ENCODE results near the gene TAF9.

Gene TAF9

GRCh38 chr5:69367697-69368279, 1.5 kb downstream of the TAF9 start:
- no peak for DNase-seq (ENCODE audit: low spot score)
- in situ Hi-C loops (cut with MboI; ENCODE audit: low sequenced_read_pairs, unreplicated experiment) = loop anchor here (25.0 kb wide), 1 partner anchor 280 kb away; the partner anchor contains the start of gene SLC30A5

GRCh38 chr5:69364850-69365249, 4.5 kb downstream of the TAF9 start:
- DNase-seq (ENCODE audit: low spot score) = no peak
- TF ChIP-seq, protein P1, sequence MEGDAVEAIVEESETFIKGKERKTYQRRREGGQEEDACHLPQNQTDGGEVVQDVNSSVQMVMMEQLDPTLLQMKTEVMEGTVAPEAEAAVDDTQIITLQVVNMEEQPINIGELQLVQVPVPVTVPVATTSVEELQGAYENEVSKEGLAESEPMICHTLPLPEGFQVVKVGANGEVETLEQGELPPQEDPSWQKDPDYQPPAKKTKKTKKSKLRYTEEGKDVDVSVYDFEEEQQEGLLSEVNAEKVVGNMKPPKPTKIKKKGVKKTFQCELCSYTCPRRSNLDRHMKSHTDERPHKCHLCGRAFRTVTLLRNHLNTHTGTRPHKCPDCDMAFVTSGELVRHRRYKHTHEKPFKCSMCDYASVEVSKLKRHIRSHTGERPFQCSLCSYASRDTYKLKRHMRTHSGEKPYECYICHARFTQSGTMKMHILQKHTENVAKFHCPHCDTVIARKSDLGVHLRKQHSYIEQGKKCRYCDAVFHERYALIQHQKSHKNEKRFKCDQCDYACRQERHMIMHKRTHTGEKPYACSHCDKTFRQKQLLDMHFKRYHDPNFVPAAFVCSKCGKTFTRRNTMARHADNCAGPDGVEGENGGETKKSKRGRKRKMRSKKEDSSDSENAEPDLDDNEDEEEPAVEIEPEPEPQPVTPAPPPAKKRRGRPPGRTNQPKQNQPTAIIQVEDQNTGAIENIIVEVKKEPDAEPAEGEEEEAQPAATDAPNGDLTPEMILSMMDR (IDR thresholded peaks at IDR 0.05; ENCODE audit: borderline replicate concordance, control extremely low read depth, extremely low read depth, insufficient read depth, missing control alignments) = no peak
- in situ Hi-C loops (cut with MboI; ENCODE audit: low sequenced_read_pairs, unreplicated experiment) = loop anchor here (25.0 kb wide), 1 partner anchor 278 kb away; the partner anchor contains the start of gene SLC30A5

More at GRCh38 chr5:69367697-69368279, 1.5 kb downstream of the TAF9 start:
- TF ChIP-seq, protein P1 (IDR thresholded peaks at IDR 0.05; ENCODE audit: borderline replicate concordance, control extremely low read depth, extremely low read depth, insufficient read depth, missing control alignments) = no peak

DNA sequence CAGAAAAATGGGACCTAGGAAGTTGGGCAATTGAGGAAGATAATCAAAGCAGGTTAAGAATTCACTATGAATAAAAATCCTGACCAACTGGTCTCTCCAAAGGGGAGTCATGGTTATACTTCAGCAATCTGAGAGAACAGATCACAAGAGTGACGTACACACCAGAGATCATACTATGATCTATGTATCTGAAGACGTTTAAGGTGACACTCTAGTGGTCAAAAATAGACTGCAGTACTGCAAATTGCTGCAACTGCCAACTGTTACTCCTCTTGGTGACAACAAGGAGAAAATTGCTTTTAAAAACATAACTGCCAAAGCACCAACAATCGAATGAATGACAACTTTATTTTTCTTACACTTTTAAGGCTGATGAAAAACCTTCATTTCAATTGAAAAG, 4.9 kb downstream of the TAF9 start:
- TF ChIP-seq, protein P1 (IDR thresholded peaks at IDR 0.05; ENCODE audit: borderline replicate concordance, control extremely low read depth, extremely low read depth, insufficient read depth, missing control alignments) = peak; percentile 17
- peak; percentile 31 for DNase-seq (ENCODE audit: low spot score)
- in situ Hi-C loops (cut with MboI; ENCODE audit: low sequenced_read_pairs, unreplicated experiment) = loop anchor here (25.0 kb wide), 1 partner anchor 277 kb away; the partner anchor contains the start of gene SLC30A5

- TF ChIP-seq, protein P1 (IDR thresholded peaks at IDR 0.05; ENCODE audit: borderline replicate concordance, control extremely low read depth, extremely low read depth, insufficient read depth, missing control alignments) = no peak
- DNase-seq (ENCODE audit: low spot score) = no peak
- in situ Hi-C loops (cut with MboI; ENCODE audit: low sequenced_read_pairs, unreplicated experiment) = loop anchor here (25.0 kb wide), 1 partner anchor 273 kb away; the partner anchor contains the start of gene SLC30A5
Measured at GRCh38 chr5:69360442-69360841, 8.9 kb downstream of the TAF9 start.

- DNase-seq (ENCODE audit: low spot score) = no peak
- TF ChIP-seq, protein P1 (IDR thresholded peaks at IDR 0.05; ENCODE audit: borderline replicate concordance, control extremely low read depth, extremely low read depth, insufficient read depth, missing control alignments) = no peak
- in situ Hi-C loops (cut with MboI; ENCODE audit: low sequenced_read_pairs, unreplicated experiment) = loop anchor here (25.0 kb wide), 1 partner anchor 272 kb away; the partner anchor contains the start of gene SLC30A5
Measured at GRCh38 chr5:69359699-69360098, 9.6 kb downstream of the TAF9 start.

- TF ChIP-seq, protein P1 (IDR thresholded peaks at IDR 0.05; ENCODE audit: borderline replicate concordance, control extremely low read depth, extremely low read depth, insufficient read depth, missing control alignments) = no peak
- in situ Hi-C loops (cut with MboI; ENCODE audit: low sequenced_read_pairs, unreplicated experiment) = loop anchor here (25.0 kb wide), 1 partner anchor 263 kb away; the partner anchor contains the start of gene SLC30A5
- no peak for DNase-seq (ENCODE audit: low spot score)
Measured at GRCh38 chr5:69350664-69351063, 18.7 kb downstream of the TAF9 start.
